Activated T-cell treated with anti-CD3 and anti-CD28 coated beads for 1 hour (primary cell): Measurements from ENCODE around the gene CD84.
"Not testable (repeated sequence)": the region's sequence is repeated elsewhere in the genome, so short reads cannot be mapped to it uniquely, and the experiment has no call there.

Source experiments
- DNase-seq: peaks from one replicate; pipeline ENCODE4 v3.0.0-alpha.2; 2020; ENCODE audit warnings: low read depth

Gene CD84

GRCh38 chr1:160579216-160579701 lies at the start of gene CD84:
Gene CD84, minus strand, starts transcription at chr1:160579496. Its CDS starts 59 bp downstream, at chr1:160579437.
- no peak for DNase-seq

GRCh38 chr1:160628799-160629263 lies 49.5 kb upstream of the CD84 start:
- DNase-seq, result no peak

- not testable (repeated sequence) for DNase-seq
Measured at GRCh38 chr1:160627677-160628289, 48.5 kb upstream of the CD84 start.

- no peak for DNase-seq
Measured at GRCh38 chr1:160626509-160627342, 47.4 kb upstream of the CD84 start.

GRCh38 chr1:160625725-160626498 lies 46.6 kb upstream of the CD84 start:
- DNase-seq, result no peak

GRCh38 chr1:160625321-160625720 lies 46.0 kb upstream of the CD84 start:
- no peak for DNase-seq

- no peak for DNase-seq
Measured at GRCh38 chr1:160624464-160624863, 45.2 kb upstream of the CD84 start.

GRCh38 chr1:160623862-160624261 lies 44.6 kb upstream of the CD84 start:
- DNase-seq, result no peak

- DNase-seq, result no peak
Measured at GRCh38 chr1:160623227-160623633, 43.9 kb upstream of the CD84 start.

GRCh38 chr1:160622501-160623226 lies 43.4 kb upstream of the CD84 start:
- no peak for DNase-seq

GRCh38 chr1:160621633-160622413 lies 42.5 kb upstream of the CD84 start:
- DNase-seq, result no peak

- DNase-seq, result no peak
Measured at GRCh38 chr1:160620942-160621632, 41.8 kb upstream of the CD84 start.

GRCh38 chr1:160619742-160620277 lies 40.5 kb upstream of the CD84 start:
- DNase-seq, result no peak

- no peak for DNase-seq
Measured at GRCh38 chr1:160618763-160619274, 39.5 kb upstream of the CD84 start.

- DNase-seq, result no peak
Measured at GRCh38 chr1:160618327-160618726, 39.0 kb upstream of the CD84 start.

- DNase-seq, result no peak
Measured at GRCh38 chr1:160615660-160616059, 36.4 kb upstream of the CD84 start.

- no peak for DNase-seq
Measured at GRCh38 chr1:160614410-160614809, 35.1 kb upstream of the CD84 start.

- no peak for DNase-seq
Measured at GRCh38 chr1:160612613-160613218, 33.4 kb upstream of the CD84 start.

- DNase-seq, result no peak
Measured at GRCh38 chr1:160610569-160611242, 31.4 kb upstream of the CD84 start.
